Pons (tissue), 1 donor: Measurements from ENCODE around the gene SLC9A8.

ENCODE experiments used
- DNase-seq: peaks from one replicate; pipeline ENCODE4 v3.0.0-alpha.2; 2016; ENCODE audit warnings: low spot score

Gene SLC9A8

GRCh38 chr20:49918446-49918845 lies 105.8 kb downstream of the SLC9A8 start:
- DNase-seq: no peak

- no peak for DNase-seq
Observed at GRCh38 chr20:49919009-49919408, 106.4 kb downstream of the SLC9A8 start.

- no peak for DNase-seq
Observed at GRCh38 chr20:49919461-49919860, 106.8 kb downstream of the SLC9A8 start.

GRCh38 chr20:49924247-49924646 lies 111.6 kb downstream of the SLC9A8 start:
- no peak for DNase-seq

GRCh38 chr20:49925901-49926454 lies 113.3 kb downstream of the SLC9A8 start:
- DNase-seq: no peak

GRCh38 chr20:49928411-49929141 lies 115.9 kb downstream of the SLC9A8 start:
- peak; percentile 91 for DNase-seq

GRCh38 chr20:49929142-49929494 lies 116.5 kb downstream of the SLC9A8 start:
- DNase-seq: no peak

DNA sequence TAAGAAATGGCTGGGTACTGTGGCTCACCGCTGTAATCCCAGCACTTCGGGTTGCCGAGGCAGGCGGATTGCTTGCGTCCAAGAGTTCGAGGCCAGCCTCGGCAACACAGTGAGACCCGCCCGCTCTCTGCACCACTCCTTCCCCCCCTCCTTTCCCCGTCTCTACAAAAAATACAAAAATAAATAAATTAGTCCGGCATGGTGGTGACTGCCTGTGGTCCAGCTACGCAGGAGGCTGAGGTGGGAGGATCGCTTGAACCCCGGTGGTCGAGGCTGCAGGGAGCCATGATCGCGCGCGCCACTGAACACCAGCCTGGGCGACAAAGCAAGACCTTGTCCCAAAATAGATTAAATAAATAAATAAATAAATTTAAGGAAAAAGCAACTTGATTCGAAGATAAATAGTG lies 123.1 kb downstream of the SLC9A8 start:
- DNase-seq: no peak

- peak; percentile 89 for DNase-seq
Observed at GRCh38 chr20:49936153-49937026, 123.8 kb downstream of the SLC9A8 start, which contains the start of gene RNF114. RNF114 (plus strand) TSS chr20:49936397; CDS start chr20:49936413, 16 bp downstream.

GRCh38 chr20:49937027-49937929 lies 124.7 kb downstream of the SLC9A8 start:
- DNase-seq: no peak

- DNase-seq: no peak
Observed at GRCh38 chr20:49938173-49939163, 125.8 kb downstream of the SLC9A8 start.

DNA sequence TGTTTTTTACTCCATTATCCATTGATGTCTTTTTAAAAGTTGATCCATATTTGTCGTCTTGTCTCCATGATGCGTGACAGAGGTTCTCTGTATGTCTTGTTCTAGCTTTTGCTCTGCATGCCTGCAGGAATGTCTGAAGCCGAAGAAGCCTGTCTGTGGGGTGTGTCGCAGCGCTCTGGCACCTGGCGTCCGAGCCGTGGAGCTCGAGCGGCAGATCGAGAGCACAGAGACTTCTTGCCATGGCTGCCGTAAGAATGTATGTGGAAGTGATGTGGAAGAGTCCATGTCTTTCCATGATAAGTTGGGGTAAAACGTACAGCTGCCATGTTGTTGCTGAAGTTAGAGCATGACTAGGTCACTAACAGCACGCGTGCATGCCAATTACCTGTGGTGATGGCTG lies 128.8 kb downstream of the SLC9A8 start:
- DNase-seq: no peak
